IMR-90 (cell line): ENCODE measurements around the gene EXOC3L2.

ENCODE experiments used
- BHLHE40 ChIP-seq: fragments of 150-350 bp; IDR thresholded peaks from 2 replicates; pipeline ENCODE4 v1.6.1; 2016; ENCODE audit warnings: mild to moderate bottlenecking, low read depth, low read length
- CEBPB ChIP-seq: IDR thresholded peaks from 2 replicates; pipeline ENCODE4 v1.6.1; 2012; ENCODE audit warnings: low read depth, low read length, improper control_type of control experiment
- MXI1 ChIP-seq: IDR thresholded peaks from 2 replicates; pipeline ENCODE4 v1.6.1; 2012; ENCODE audit warnings: low read depth, mild to moderate bottlenecking, low read length, moderate library complexity, borderline replicate concordance
- NFE2L2 ChIP-seq: fragments of 150-350 bp; IDR thresholded peaks from 2 replicates; pipeline ENCODE4 v1.6.1; 2016; ENCODE audit warnings: low read depth, mild to moderate bottlenecking, low read length
- POLR2A ChIP-seq: IDR thresholded peaks from 2 replicates; pipeline ENCODE4 v1.6.1; 2012; ENCODE audit warnings: mild to moderate bottlenecking, low read depth, low read length
- SMC3 ChIP-seq: fragments of 150-350 bp; IDR thresholded peaks from 2 replicates; pipeline ENCODE4 v1.6.1; 2016; ENCODE audit warnings: low read depth, mild to moderate bottlenecking, antibody characterized with exemption, low read length, moderate library complexity
- USF2 ChIP-seq: fragments of 150-350 bp; IDR thresholded peaks from 2 replicates; pipeline ENCODE4 v1.6.1; 2017; ENCODE audit warnings: mild to moderate bottlenecking, antibody characterized with exemption, low read length, low read depth
- TF ChIP-seq, protein P1 (sequence below): conservative IDR thresholded peaks from 2 replicates; pipeline ENCODE4 v1.5.1; 2012; ENCODE audit warnings: mild to moderate bottlenecking, low read depth, low read length, improper control_type of control experiment
- TF ChIP-seq, protein P2 (sequence below): fragments of 150-350 bp; IDR thresholded peaks from 2 replicates; pipeline ENCODE4 v1.6.1; 2016; ENCODE audit warnings: low read depth, mild to moderate bottlenecking, low read length, moderate library complexity, borderline replicate concordance

DNA sequence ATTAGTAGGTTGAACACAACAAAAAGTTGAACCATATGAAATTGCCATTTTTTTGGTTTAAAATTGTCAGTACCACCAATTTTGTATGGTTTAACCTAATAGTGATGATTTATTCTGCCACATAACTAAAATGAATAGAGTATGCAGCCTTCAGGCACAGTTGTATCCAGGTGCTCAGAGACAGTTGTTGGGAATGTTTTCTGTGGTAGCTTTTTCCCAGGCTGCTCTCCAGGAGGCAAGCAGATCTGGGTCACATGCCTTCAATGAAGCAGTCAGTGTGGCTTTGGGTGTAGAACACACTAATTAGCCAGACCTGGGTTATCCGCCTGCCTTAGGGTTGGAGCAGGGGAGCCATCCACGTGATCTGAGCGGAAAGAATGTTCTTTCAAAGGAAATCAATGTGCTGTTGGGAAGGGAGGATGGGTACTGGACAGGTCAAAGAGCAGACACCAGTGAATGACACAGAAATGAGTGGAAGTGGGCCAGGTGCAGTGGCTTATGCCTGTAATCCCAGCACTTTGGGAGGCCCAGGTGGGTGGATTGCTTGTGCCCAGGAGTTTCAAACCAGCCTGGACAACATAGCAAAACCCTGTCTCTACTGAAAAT lies 34.5 kb upstream of the EXOC3L2 start:
- no peak for TF ChIP-seq MXI1
- no peak for TF ChIP-seq POLR2A
- TF ChIP-seq, protein P1, sequence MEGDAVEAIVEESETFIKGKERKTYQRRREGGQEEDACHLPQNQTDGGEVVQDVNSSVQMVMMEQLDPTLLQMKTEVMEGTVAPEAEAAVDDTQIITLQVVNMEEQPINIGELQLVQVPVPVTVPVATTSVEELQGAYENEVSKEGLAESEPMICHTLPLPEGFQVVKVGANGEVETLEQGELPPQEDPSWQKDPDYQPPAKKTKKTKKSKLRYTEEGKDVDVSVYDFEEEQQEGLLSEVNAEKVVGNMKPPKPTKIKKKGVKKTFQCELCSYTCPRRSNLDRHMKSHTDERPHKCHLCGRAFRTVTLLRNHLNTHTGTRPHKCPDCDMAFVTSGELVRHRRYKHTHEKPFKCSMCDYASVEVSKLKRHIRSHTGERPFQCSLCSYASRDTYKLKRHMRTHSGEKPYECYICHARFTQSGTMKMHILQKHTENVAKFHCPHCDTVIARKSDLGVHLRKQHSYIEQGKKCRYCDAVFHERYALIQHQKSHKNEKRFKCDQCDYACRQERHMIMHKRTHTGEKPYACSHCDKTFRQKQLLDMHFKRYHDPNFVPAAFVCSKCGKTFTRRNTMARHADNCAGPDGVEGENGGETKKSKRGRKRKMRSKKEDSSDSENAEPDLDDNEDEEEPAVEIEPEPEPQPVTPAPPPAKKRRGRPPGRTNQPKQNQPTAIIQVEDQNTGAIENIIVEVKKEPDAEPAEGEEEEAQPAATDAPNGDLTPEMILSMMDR: no peak
- no peak for TF ChIP-seq CEBPB
- TF ChIP-seq, protein P2, sequence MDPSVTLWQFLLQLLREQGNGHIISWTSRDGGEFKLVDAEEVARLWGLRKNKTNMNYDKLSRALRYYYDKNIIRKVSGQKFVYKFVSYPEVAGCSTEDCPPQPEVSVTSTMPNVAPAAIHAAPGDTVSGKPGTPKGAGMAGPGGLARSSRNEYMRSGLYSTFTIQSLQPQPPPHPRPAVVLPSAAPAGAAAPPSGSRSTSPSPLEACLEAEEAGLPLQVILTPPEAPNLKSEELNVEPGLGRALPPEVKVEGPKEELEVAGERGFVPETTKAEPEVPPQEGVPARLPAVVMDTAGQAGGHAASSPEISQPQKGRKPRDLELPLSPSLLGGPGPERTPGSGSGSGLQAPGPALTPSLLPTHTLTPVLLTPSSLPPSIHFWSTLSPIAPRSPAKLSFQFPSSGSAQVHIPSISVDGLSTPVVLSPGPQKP: no peak
- no peak for TF ChIP-seq SMC3
- TF ChIP-seq USF2: no peak
- no peak for TF ChIP-seq BHLHE40
- no peak for TF ChIP-seq NFE2L2
